Measurements from ENCODE around the gene SCGB1C1. TPM values are rescaled to one million over a fixed set of nuclear protein-coding genes. Genes with fewer than 3 reads are reported as not detected.
"Not testable (repeated sequence)": the region's sequence is repeated elsewhere in the genome, so short reads cannot be mapped to it uniquely, and the experiment has no call there.

The SCGB1C1 gene
- total and polyA plus RNA-seq, 9 of the 15 experiments (the other 6 are each of a cell fraction or from before 2014, with no cell fraction given): not detected

DNA sequence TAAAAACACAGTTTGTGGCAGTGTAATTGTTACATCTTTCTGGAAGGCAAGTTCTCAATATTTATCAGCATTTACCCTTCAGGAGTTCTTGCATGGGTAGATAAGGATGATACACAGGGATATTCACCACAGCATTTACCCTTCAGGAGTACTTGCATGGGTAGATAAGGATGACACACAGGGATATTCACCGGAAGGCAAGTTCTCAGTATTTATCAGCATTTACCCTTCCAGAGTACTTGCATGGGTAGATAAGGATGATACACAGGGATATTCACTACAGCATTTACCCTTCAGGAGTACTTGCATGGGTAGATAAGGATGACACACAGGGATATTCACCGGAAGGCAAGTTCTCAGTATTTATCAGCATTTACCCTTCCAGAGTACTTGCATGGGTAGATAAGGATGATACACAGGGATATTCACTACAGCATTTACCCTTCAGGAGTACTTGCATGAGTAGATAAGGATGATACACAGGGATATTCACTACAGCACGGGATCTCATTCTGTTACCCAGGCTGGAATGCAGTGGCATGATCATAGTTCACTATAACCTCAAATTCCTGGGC, 27.9 kb downstream of the SCGB1C1 start (continued):
- TF ChIP-seq CBFA2T2 (conservative IDR thresholded peaks at IDR 0.05) (peak; percentile 88), NCOR1 (IDR thresholded peaks at IDR 0.05) (peak; percentile 70), ZNF589 (CRISPR knock-in tag; IDR thresholded peaks at IDR 0.05; ENCODE audit: low read depth) (peak; percentile 100), ZNF583 (CRISPR knock-in tag; IDR thresholded peaks at IDR 0.05) (0 out of 2 replicates have a peak, but pooled peaks have one; percentile 47), ZNF134 (CRISPR knock-in tag; conservative IDR thresholded peaks at IDR 0.05) (peak; percentile 68; the same call in 1 of the 2 replicates), GABPA (tag; conservative IDR thresholded peaks at IDR 0.05; ENCODE audit: low read depth) (peak; percentile 75), ESRRA (IDR thresholded peaks at IDR 0.05; ENCODE audit: borderline replicate concordance, low read depth) (peak; percentile 58; the same call in 1 of the 2 replicates), NR2C1 (tag; IDR thresholded peaks at IDR 0.05) (peak; percentile 49; the same call in 1 of the 2 replicates), CXXC5 (CRISPR knock-in tag; IDR thresholded peaks at IDR 0.05) (peak; percentile 90), LCOR (CRISPR knock-in tag; IDR thresholded peaks at IDR 0.05) (peak; percentile 72; the same call in 1 of the 2 replicates), KLF16 (IDR thresholded peaks at IDR 0.05) (peak; percentile 86), ZMIZ1 (IDR thresholded peaks at IDR 0.05; ENCODE audit: low read depth in 2 of 2, low read length in 2 of 2) (peak in 1 of 2 experiments; percentile 86; a peak in 2 of 4 replicates), CREB1 (IDR thresholded peaks at IDR 0.05) (0 out of 2 replicates have a peak, but pooled peaks have one; percentile 24), KLF1 (tag; IDR thresholded peaks at IDR 0.05) (0 out of 2 replicates have a peak, but pooled peaks have one; percentile 28), BHLHE40 (IDR thresholded peaks at IDR 0.05; ENCODE audit: low read length) (peak; percentile 51), SMAD1 (IDR thresholded peaks at IDR 0.05; ENCODE audit: low read depth, low read length, partially characterized antibody) (peak; percentile 46), MEF2D (tag; conservative IDR thresholded peaks at IDR 0.05; ENCODE audit: low read depth) (peak; percentile 67), STAT5A (IDR thresholded peaks at IDR 0.05; ENCODE audit: borderline replicate concordance, low read length) (peak; percentile 89)
- TF ChIP-seq, protein P1, sequence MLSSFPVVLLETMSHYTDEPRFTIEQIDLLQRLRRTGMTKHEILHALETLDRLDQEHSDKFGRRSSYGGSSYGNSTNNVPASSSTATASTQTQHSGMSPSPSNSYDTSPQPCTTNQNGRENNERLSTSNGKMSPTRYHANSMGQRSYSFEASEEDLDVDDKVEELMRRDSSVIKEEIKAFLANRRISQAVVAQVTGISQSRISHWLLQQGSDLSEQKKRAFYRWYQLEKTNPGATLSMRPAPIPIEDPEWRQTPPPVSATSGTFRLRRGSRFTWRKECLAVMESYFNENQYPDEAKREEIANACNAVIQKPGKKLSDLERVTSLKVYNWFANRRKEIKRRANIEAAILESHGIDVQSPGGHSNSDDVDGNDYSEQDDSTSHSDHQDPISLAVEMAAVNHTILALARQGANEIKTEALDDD (IDR thresholded peaks at IDR 0.05): peak; percentile 71
- TF ChIP-seq NR2C1 (IDR thresholded peaks at IDR 0.05); CREB1 (CRISPR knock-in tag; IDR thresholded peaks at IDR 0.05): not testable (repeated sequence)
- TF ChIP-seq, protein P2, sequence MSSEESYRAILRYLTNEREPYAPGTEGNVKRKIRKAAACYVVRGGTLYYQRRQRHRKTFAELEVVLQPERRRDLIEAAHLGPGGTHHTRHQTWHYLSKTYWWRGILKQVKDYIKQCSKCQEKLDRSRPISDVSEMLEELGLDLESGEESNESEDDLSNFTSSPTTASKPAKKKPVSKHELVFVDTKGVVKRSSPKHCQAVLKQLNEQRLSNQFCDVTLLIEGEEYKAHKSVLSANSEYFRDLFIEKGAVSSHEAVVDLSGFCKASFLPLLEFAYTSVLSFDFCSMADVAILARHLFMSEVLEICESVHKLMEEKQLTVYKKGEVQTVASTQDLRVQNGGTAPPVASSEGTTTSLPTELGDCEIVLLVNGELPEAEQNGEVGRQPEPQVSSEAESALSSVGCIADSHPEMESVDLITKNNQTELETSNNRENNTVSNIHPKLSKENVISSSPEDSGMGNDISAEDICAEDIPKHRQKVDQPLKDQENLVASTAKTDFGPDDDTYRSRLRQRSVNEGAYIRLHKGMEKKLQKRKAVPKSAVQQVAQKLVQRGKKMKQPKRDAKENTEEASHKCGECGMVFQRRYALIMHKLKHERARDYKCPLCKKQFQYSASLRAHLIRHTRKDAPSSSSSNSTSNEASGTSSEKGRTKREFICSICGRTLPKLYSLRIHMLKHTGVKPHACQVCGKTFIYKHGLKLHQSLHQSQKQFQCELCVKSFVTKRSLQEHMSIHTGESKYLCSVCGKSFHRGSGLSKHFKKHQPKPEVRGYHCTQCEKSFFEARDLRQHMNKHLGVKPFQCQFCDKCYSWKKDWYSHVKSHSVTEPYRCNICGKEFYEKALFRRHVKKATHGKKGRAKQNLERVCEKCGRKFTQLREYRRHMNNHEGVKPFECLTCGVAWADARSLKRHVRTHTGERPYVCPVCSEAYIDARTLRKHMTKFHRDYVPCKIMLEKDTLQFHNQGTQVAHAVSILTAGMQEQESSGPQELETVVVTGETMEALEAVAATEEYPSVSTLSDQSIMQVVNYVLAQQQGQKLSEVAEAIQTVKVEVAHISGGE (CRISPR knock-in tag; IDR thresholded peaks at IDR 0.05): peak in 1 of 3 experiments; percentile 95; a peak in 2 of 6 replicates

Data from K562 (cell line).